Mesenchymal stem cell (in vitro differentiated cells and primary cell): ENCODE results near the gene TRAF6.

ENCODE experiments used
- DNase-seq: peaks from one replicate; pipeline ENCODE4 v3.0.0-alpha.2; 2013
- H2AFZ ChIP-seq: one replicate; pipeline ENCODE4 v1.6.1; 2013; ENCODE audit warnings: low read depth, mild to moderate bottlenecking, control low read depth, inconsistent platforms, low read length, moderate library complexity
- H2AK5ac ChIP-seq: 2 replicates; pipeline ENCODE4 v1.6.1; 2013; ENCODE audit warnings: low read length, moderate library complexity, mild to moderate bottlenecking, inconsistent platforms; ENCODE audit not compliant: severe bottlenecking
- H2BK120ac ChIP-seq: one replicate; pipeline ENCODE4 v1.6.1; 2013; ENCODE audit warnings: low read depth, mild to moderate bottlenecking, inconsistent platforms, low read length, moderate library complexity
- H2BK12ac ChIP-seq, 2 experiments: one replicate each; pipeline ENCODE4 v1.6.1; 2013; ENCODE audit warnings: inconsistent platforms in 2 of 2, low read length in 2 of 2, mild to moderate bottlenecking in 2 of 2, moderate library complexity in 2 of 2, control low read depth in 1 of 2
- H2BK15ac ChIP-seq: one replicate; pipeline ENCODE4 v1.6.1; 2013; ENCODE audit warnings: mild to moderate bottlenecking, low read depth, inconsistent platforms; ENCODE audit not compliant: poor library complexity, severe bottlenecking
- H2BK5ac ChIP-seq: 2 replicates; pipeline ENCODE4 v1.6.1; 2013; ENCODE audit warnings: low read depth, mild to moderate bottlenecking, low read length, control low read depth, inconsistent platforms; ENCODE audit not compliant: poor library complexity, severe bottlenecking
- H3K14ac ChIP-seq, 2 experiments: one replicate each; pipeline ENCODE4 v1.6.1; 2013; ENCODE audit warnings: inconsistent platforms in 2 of 2, low read length in 2 of 2, control low read depth in 1 of 2, mild to moderate bottlenecking in 1 of 2, moderate library complexity in 1 of 2
- H3K18ac ChIP-seq, 2 experiments: one replicate each; pipeline ENCODE4 v1.6.1; 2013; ENCODE audit warnings: inconsistent platforms in 2 of 2, low read length in 2 of 2, control low read depth in 1 of 2, low read depth in 1 of 2, mild to moderate bottlenecking in 1 of 2
- H3K23ac ChIP-seq, 2 experiments: one replicate each; pipeline ENCODE4 v1.6.1; 2013; ENCODE audit warnings: inconsistent platforms in 2 of 2, low read length in 2 of 2, mild to moderate bottlenecking in 2 of 2, moderate library complexity in 2 of 2, control low read depth in 1 of 2
- H3K27ac ChIP-seq: 2 replicates; pipeline ENCODE4 v1.5.1; 2013; ENCODE audit warnings: mild to moderate bottlenecking, moderate library complexity, low read length, control low read depth, inconsistent platforms; ENCODE audit not compliant: poor library complexity, severe bottlenecking
- H3K27me3 ChIP-seq, 2 experiments: 2 replicates each; pipeline versions ENCODE4 v1.6.1 to v1.7.0; 2013; ENCODE audit warnings: low read length in 2 of 2, mild to moderate bottlenecking in 2 of 2, moderate library complexity in 2 of 2, control low read depth in 1 of 2, inconsistent platforms in 1 of 2; ENCODE audit not compliant: control insufficient read depth in 1 of 2, insufficient read depth in 1 of 2
- H3K36me3 ChIP-seq, 2 experiments: 2 replicates each; pipeline versions ENCODE4 v1.6.1 to v1.7.0; 2013; ENCODE audit warnings: low read length in 2 of 2, control low read depth in 1 of 2, inconsistent platforms in 1 of 2, low read depth in 1 of 2, mild to moderate bottlenecking in 1 of 2; ENCODE audit not compliant: insufficient read depth in 2 of 2, control insufficient read depth in 1 of 2
- H3K4ac ChIP-seq, 2 experiments: one replicate each; pipeline ENCODE4 v1.6.1; 2013; ENCODE audit warnings: inconsistent platforms in 2 of 2, low read length in 2 of 2, mild to moderate bottlenecking in 2 of 2, moderate library complexity in 2 of 2, control low read depth in 1 of 2, low read depth in 1 of 2
- H3K4me1 ChIP-seq: 2 replicates; pipeline ENCODE4 v1.6.1; 2013; ENCODE audit warnings: low read depth, low read length, control low read depth; ENCODE audit not compliant: control insufficient read depth, insufficient read depth
- H3K4me2 ChIP-seq: 2 replicates; pipeline ENCODE4 v1.6.1; 2013; ENCODE audit warnings: low read length, mild to moderate bottlenecking, inconsistent platforms; ENCODE audit not compliant: poor library complexity, severe bottlenecking
- H3K4me3 ChIP-seq, 2 experiments: 2 replicates each; pipeline versions ENCODE4 v1.5.1 to v1.7.0; 2013; ENCODE audit warnings: low read length in 2 of 2, mild to moderate bottlenecking in 2 of 2, control low read depth in 1 of 2, low read depth in 1 of 2; ENCODE audit not compliant: insufficient read depth in 1 of 2
- H3K79me1 ChIP-seq: replicated peaks from 2 replicates; pipeline ENCODE4 v1.6.1; 2013; ENCODE audit warnings: mild to moderate bottlenecking, control low read depth, low read length, inconsistent platforms; ENCODE audit not compliant: poor library complexity, severe bottlenecking
- H3K9ac ChIP-seq: 2 replicates; pipeline ENCODE4 v1.7.0; 2013; ENCODE audit warnings: mild to moderate bottlenecking, low read length, moderate library complexity
- H3K9me3 ChIP-seq: 2 replicates; pipeline ENCODE4 v1.7.0; 2013; ENCODE audit warnings: mild to moderate bottlenecking, low read length; ENCODE audit not compliant: control insufficient read depth
- H4K8ac ChIP-seq: one replicate; pipeline ENCODE4 v1.6.1; 2013; ENCODE audit warnings: inconsistent platforms, mild to moderate bottlenecking, low read length, moderate library complexity
- H4K91ac ChIP-seq: one replicate; pipeline ENCODE4 v1.6.1; 2013; ENCODE audit warnings: mild to moderate bottlenecking, low read length, inconsistent platforms
- WGBS: methylation state at CpG from one replicate; pipeline ENCODE4 v1.1.7; 2013; ENCODE audit warnings: mixed read lengths; 5-methylcytosine and 5-hydroxymethylcytosine counted together

The TRAF6 gene

DNA sequence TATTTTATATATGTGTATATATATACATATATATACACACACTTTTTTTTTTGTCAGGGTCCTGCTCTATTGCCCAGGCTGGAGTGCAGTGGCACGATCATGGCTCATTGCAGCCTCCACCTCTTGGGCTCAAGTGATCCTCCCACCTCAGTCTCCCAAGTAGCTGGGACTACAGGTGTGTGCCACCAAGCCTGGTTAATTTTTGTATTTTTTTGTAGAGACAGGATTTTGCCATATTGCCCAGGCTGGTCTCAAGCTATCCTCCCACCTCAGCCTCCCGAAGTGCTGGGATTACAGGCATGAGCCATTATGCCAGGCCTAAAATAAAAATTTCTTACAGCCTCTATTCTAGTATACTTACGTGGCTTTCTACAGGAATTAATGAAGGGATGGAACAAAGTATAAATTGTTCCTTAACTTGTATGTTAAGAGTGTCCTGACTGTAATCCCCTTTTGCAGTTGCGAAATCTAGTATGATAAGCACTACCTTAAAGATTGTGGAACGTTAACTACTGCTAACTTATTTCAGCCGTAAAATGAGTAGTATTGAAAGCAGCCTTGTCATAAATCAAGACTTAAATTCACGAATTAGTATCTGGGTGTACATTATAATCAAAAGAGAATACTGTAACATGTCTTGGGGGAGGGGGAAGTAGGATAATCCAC is 2.1 kb downstream of the TRAF6 start:
- H3K4me1 ChIP-seq, result no peaks in the 10 kb centered on the region
- H4K91ac ChIP-seq, result no peak overlapping the region
- H3K79me1 ChIP-seq, result peaks cover 5% of the 10 kb centered on the region
- peaks cover 0 to 5% of the 10 kb centered on the region in 2 experiments for H3K36me3 ChIP-seq
- no peak overlapping the region for H3K4ac ChIP-seq
- H2AK5ac ChIP-seq, result no peak overlapping the region
- no peak overlapping the region for H3K27ac ChIP-seq
- no peak overlapping the region for H2BK5ac ChIP-seq
- H2BK120ac ChIP-seq, result no peak overlapping the region
- H3K4me3 ChIP-seq, result peak overlapping the region in 1 of 2 experiments; percentile 99
- no peak overlapping the region for H2AFZ ChIP-seq
- H3K9ac ChIP-seq, result peak overlapping the region; percentile 96
- DNase-seq, result no peak
- H3K18ac ChIP-seq, result no peak overlapping the region
- H2BK15ac ChIP-seq, result no peak overlapping the region
- 94% methylated on average over 6 of the region's 7 CpGs for WGBS
- H3K14ac ChIP-seq, result peak overlapping the region in 1 of 2 experiments; percentile 29
- no peak overlapping the region for H2BK12ac ChIP-seq
- H3K9me3 ChIP-seq, result no peaks in the 10 kb centered on the region
- H3K23ac ChIP-seq, result no peak overlapping the region
- no peak overlapping the region for H3K4me2 ChIP-seq
- H3K27me3 ChIP-seq, result no peaks in the 10 kb centered on the region
- no peak overlapping the region for H4K8ac ChIP-seq

DNA sequence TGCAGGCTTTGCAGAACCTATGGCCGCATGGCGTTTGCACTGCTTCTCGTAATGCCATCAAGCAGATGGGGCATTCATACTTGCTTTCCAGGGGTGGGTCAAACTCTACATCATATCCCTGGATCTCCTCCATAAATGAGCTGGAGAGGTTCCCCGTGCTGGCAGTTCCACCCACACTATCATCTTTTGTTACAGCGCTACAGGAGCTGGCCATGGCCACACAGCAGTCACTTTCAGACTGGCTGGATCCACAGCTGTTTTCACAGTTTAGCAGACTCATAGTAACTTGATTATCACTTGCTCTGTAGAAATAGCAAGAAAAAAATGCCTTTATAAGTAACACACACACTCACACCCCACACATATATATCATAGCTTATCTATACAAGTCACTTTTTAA is 8.8 kb downstream of the TRAF6 start:
- Histone ChIP-seq H3K9me3 (no peaks in the 10 kb centered on the region), H3K23ac (no peak overlapping the region), H3K4me3 (no peak overlapping the region), H3K27me3 (no peaks in the 10 kb centered on the region), H4K91ac (no peak overlapping the region), H3K18ac (no peak overlapping the region), H2AFZ (no peak overlapping the region), H4K8ac (no peak overlapping the region), H2AK5ac (peak overlapping the region; percentile 81), H2BK12ac (peak overlapping the region in 1 of 2 experiments; percentile 66), H2BK15ac (peak overlapping the region; percentile 12), H2BK5ac (no peak overlapping the region), H3K79me1 (peaks cover 11% of the 10 kb centered on the region), H3K36me3 (peaks cover 4 to 51% of the 10 kb centered on the region in 2 experiments), H3K4me1 (peaks cover 5% of the 10 kb centered on the region), H3K9ac (peak overlapping the region; percentile 61), H3K14ac (no peak overlapping the region), H3K4ac (no peak overlapping the region), H3K4me2 (no peak overlapping the region), H3K27ac (peak overlapping the region; percentile 10), H2BK120ac (no peak overlapping the region)
- DNase-seq, result no peak
- WGBS, result 94% methylated on average over 5 of the region's 5 CpGs

DNA sequence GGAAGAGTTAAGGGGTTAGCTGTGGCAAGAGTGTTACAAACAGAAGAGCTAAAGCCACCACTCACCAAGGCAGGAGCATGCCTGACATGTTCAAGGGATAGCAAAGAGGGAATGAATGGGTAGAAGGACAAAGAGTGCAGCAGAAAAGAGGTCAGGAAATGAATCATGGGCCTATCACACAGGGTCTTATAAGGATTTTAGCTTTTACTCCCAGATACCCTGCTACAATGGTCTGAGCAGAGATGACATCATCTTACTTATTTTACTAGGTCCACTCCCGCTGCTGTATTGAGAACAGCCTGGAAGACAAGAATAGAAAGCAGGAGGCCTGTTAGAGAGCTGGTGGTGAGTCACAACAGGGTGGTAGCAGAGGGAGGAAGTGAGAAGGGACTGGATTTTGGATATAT is 9.8 kb downstream of the TRAF6 start:
- Histone ChIP-seq H3K4me3 (no peak overlapping the region), H3K4ac (no peak overlapping the region), H2BK12ac (peak overlapping the region in 1 of 2 experiments; percentile 4), H2AK5ac (peak overlapping the region; percentile 88), H3K18ac (peak overlapping the region; percentile 52 to 62), H3K14ac (no peak overlapping the region), H4K91ac (no peak overlapping the region), H3K27me3 (no peaks in the 10 kb centered on the region), H3K4me2 (no peak overlapping the region), H2BK15ac (no peak overlapping the region), H3K23ac (no peak overlapping the region), H3K9me3 (no peaks in the 10 kb centered on the region), H2BK5ac (no peak overlapping the region), H4K8ac (peak overlapping the region; percentile 69), H3K36me3 (peaks cover 4 to 58% of the 10 kb centered on the region in 2 experiments), H3K27ac (peak overlapping the region; percentile 60), H3K79me1 (peaks cover 11% of the 10 kb centered on the region), H2BK120ac (no peak overlapping the region), H2AFZ (no peak overlapping the region), H3K4me1 (peaks cover 5% of the 10 kb centered on the region), H3K9ac (peak overlapping the region; percentile 61)
- DNase-seq, result peak; percentile 94
- 0% methylated on average over 1 of the region's 1 CpG for WGBS

GRCh38 chr11:36499315-36499714 is 10.8 kb downstream of the TRAF6 start:
- no peak overlapping the region for H2BK120ac ChIP-seq
- peak overlapping the region; percentile 77 for H2AK5ac ChIP-seq
- H2BK12ac ChIP-seq, result no peak overlapping the region
- H2BK15ac ChIP-seq, result no peak overlapping the region
- H3K23ac ChIP-seq, result no peak overlapping the region
- peaks cover 5% of the 10 kb centered on the region for H3K4me1 ChIP-seq
- H3K36me3 ChIP-seq, result peaks cover 4 to 62% of the 10 kb centered on the region in 2 experiments
- no peak overlapping the region for H3K9ac ChIP-seq
- peaks cover 11% of the 10 kb centered on the region for H3K79me1 ChIP-seq
- no peak overlapping the region for H3K4me2 ChIP-seq
- no peak overlapping the region for H3K18ac ChIP-seq
- no peak overlapping the region for H3K14ac ChIP-seq
- 96% methylated on average over 4 of the region's 4 CpGs for WGBS
- H4K91ac ChIP-seq, result no peak overlapping the region
- no peak overlapping the region for H4K8ac ChIP-seq
- no peak overlapping the region for H3K27ac ChIP-seq
- no peak overlapping the region for H2BK5ac ChIP-seq
- no peak for DNase-seq
- no peak overlapping the region for H3K4ac ChIP-seq
- no peaks in the 10 kb centered on the region for H3K9me3 ChIP-seq
- H2AFZ ChIP-seq, result no peak overlapping the region
- H3K27me3 ChIP-seq, result no peaks in the 10 kb centered on the region
- no peak overlapping the region for H3K4me3 ChIP-seq
